ENCODE results near the gene TEN1. TPM values are rescaled to one million over a fixed set of nuclear protein-coding genes. Genes with fewer than 3 reads are reported as not detected.

Gene TEN1
- total and polyA plus RNA-seq, 9 of the 15 experiments (the other 6 are each of a cell fraction or from before 2014, with no cell fraction given) = 1.3 to 25.7 (median 10.1) TPM

DNA sequence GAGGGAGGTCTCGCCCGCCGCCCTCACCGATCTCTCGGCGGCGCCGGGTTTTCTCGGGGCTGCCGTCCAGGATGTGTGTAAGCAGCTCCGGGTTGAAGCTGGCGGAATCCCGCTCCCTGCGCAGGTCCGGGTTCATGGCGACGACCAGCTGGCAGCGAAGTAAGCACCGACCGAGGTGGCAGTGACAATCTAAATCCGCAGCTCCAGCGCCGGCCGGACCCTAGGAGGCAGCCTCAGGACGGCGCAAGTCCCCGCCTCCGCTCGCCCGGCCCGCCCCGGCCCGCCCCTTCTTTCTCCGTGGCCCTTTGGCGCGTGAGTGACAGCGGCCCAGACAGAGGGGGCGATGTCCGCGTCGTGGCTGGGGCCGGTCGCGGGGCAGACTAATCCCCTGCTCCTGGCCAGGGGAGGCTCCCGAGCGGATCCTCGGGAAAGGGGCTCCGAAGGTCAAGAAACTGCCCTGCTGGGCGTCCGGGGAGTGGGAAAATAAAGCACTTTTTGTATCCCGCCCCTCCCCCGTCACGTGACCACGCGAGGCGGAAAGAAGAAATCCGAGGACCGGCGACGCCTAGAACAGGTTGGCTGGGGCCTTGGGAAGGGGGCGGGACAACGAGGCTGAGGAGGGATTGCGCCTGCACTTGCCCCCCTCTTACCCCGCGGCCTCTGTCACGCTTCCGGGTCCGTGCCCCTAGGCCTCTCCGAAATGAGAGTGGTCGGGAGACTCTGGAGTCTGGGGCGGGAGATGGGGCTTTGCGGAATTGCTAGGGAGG is at the start of gene TEN1, which contains the start of gene ACOX1 (continued):
- TF ChIP-seq, protein P1, sequence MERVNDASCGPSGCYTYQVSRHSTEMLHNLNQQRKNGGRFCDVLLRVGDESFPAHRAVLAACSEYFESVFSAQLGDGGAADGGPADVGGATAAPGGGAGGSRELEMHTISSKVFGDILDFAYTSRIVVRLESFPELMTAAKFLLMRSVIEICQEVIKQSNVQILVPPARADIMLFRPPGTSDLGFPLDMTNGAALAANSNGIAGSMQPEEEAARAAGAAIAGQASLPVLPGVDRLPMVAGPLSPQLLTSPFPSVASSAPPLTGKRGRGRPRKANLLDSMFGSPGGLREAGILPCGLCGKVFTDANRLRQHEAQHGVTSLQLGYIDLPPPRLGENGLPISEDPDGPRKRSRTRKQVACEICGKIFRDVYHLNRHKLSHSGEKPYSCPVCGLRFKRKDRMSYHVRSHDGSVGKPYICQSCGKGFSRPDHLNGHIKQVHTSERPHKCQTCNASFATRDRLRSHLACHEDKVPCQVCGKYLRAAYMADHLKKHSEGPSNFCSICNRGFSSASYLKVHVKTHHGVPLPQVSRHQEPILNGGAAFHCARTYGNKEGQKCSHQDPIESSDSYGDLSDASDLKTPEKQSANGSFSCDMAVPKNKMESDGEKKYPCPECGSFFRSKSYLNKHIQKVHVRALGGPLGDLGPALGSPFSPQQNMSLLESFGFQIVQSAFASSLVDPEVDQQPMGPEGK (CRISPR knock-in tag; IDR thresholded peaks at IDR 0.05; ENCODE audit: borderline replicate concordance) = no peak
- TF ChIP-seq MTA1 (IDR thresholded peaks at IDR 0.05; ENCODE audit: borderline replicate concordance) (0 out of 2 replicates have a peak, but pooled peaks have one; percentile 12), MYNN (IDR thresholded peaks at IDR 0.05) (0 out of 2 replicates have a peak, but pooled peaks have one; percentile 39), MYNN (CRISPR knock-in tag; IDR thresholded peaks at IDR 0.05) (no peak), THRAP3 (IDR thresholded peaks at IDR 0.05; ENCODE audit: borderline replicate concordance) (no peak), ELF2 (CRISPR knock-in tag; IDR thresholded peaks at IDR 0.05) (peak; percentile 93), ZNF282 (CRISPR knock-in tag; IDR thresholded peaks at IDR 0.05) (no peak), ZBTB49 (CRISPR knock-in tag; IDR thresholded peaks at IDR 0.05; ENCODE audit: borderline replicate concordance) (no peak), ZMIZ1 (IDR thresholded peaks at IDR 0.05; ENCODE audit: low read depth in 2 of 2, low read length in 2 of 2) (0 out of 4 replicates have a peak, but pooled peaks of 1 of the 2 experiments have one; percentile 46), SRSF7 (optimal IDR thresholded peaks at IDR 0.05; ENCODE audit: low read depth, low read length) (no peak), POLR2H (tag; IDR thresholded peaks at IDR 0.05; ENCODE audit: low read depth) (peak; percentile 93), NR3C1 (CRISPR knock-in tag; IDR thresholded peaks at IDR 0.05) (no peak), ZNF217 (CRISPR knock-in tag; IDR thresholded peaks at IDR 0.05) (no peak), RAD51 (IDR thresholded peaks at IDR 0.05; ENCODE audit: borderline replicate concordance, low read depth) (peak; percentile 100)
- TF ChIP-seq, protein P2, sequence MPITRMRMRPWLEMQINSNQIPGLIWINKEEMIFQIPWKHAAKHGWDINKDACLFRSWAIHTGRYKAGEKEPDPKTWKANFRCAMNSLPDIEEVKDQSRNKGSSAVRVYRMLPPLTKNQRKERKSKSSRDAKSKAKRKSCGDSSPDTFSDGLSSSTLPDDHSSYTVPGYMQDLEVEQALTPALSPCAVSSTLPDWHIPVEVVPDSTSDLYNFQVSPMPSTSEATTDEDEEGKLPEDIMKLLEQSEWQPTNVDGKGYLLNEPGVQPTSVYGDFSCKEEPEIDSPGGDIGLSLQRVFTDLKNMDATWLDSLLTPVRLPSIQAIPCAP (CRISPR knock-in tag; IDR thresholded peaks at IDR 0.05; ENCODE audit: borderline replicate concordance) = no peak
- TF ChIP-seq, protein P3, sequence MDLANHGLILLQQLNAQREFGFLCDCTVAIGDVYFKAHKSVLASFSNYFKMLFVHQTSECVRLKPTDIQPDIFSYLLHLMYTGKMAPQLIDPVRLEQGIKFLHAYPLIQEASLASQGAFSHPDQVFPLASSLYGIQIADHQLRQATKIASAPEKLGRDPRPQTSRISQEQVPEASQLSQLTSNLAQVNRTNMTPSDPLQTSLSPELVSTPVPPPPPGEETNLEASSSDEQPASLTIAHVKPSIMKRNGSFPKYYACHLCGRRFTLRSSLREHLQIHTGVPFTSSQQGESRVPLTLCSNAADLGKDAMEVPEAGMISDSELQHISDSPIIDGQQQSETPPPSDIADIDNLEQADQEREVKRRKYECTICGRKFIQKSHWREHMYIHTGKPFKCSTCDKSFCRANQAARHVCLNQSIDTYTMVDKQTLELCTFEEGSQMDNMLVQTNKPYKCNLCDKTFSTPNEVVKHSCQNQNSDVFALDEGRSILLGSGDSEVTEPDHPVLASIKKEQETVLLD (IDR thresholded peaks at IDR 0.05) = peak; percentile 68; the same call in 1 of the 2 replicates
